ENCODE results near the gene NXT1. TPM values are rescaled to one million over a fixed set of nuclear protein-coding genes. Genes with fewer than 3 reads are reported as not detected.

NXT1 gene
- total and polyA plus RNA-seq, 10 of the 15 experiments (the other 5 are each of a cell fraction or from before 2014, with no cell fraction given) = 10.2 to 66.7 (median 44.0) TPM

- TF ChIP-seq FOS (IDR thresholded peaks at IDR 0.05; ENCODE audit: borderline replicate concordance, extremely low read depth, insufficient read length) (no peak), ZBED1 (IDR thresholded peaks at IDR 0.05; ENCODE audit: borderline replicate concordance) (no peak), SIX5 (IDR thresholded peaks at IDR 0.05; ENCODE audit: low read depth, low read length, severe bottlenecking) (no peak), NFYA (IDR thresholded peaks at IDR 0.05; ENCODE audit: borderline replicate concordance, low read depth, low read length) (no peak), SRF (IDR thresholded peaks at IDR 0.05; ENCODE audit: low read depth in 2 of 2, low read length in 2 of 2) (no peak), PAX5 (IDR thresholded peaks at IDR 0.05; ENCODE audit: borderline replicate concordance, low read depth, low read length) (no peak), BCL3 (IDR thresholded peaks at IDR 0.05; ENCODE audit: borderline replicate concordance, insufficient read depth, low read depth, low read length, poor library complexity, severe bottlenecking) (no peak)
- TF ChIP-seq, protein P1, sequence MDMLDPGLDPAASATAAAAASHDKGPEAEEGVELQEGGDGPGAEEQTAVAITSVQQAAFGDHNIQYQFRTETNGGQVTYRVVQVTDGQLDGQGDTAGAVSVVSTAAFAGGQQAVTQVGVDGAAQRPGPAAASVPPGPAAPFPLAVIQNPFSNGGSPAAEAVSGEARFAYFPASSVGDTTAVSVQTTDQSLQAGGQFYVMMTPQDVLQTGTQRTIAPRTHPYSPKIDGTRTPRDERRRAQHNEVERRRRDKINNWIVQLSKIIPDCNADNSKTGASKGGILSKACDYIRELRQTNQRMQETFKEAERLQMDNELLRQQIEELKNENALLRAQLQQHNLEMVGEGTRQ (IDR thresholded peaks at IDR 0.05; ENCODE audit: borderline replicate concordance, low read depth, low read length) = no peak
- TF ChIP-seq, protein P2, sequence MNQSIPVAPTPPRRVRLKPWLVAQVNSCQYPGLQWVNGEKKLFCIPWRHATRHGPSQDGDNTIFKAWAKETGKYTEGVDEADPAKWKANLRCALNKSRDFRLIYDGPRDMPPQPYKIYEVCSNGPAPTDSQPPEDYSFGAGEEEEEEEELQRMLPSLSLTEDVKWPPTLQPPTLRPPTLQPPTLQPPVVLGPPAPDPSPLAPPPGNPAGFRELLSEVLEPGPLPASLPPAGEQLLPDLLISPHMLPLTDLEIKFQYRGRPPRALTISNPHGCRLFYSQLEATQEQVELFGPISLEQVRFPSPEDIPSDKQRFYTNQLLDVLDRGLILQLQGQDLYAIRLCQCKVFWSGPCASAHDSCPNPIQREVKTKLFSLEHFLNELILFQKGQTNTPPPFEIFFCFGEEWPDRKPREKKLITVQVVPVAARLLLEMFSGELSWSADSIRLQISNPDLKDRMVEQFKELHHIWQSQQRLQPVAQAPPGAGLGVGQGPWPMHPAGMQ (IDR thresholded peaks at IDR 0.05; ENCODE audit: borderline replicate concordance) = no peak
- TF ChIP-seq, protein P3, sequence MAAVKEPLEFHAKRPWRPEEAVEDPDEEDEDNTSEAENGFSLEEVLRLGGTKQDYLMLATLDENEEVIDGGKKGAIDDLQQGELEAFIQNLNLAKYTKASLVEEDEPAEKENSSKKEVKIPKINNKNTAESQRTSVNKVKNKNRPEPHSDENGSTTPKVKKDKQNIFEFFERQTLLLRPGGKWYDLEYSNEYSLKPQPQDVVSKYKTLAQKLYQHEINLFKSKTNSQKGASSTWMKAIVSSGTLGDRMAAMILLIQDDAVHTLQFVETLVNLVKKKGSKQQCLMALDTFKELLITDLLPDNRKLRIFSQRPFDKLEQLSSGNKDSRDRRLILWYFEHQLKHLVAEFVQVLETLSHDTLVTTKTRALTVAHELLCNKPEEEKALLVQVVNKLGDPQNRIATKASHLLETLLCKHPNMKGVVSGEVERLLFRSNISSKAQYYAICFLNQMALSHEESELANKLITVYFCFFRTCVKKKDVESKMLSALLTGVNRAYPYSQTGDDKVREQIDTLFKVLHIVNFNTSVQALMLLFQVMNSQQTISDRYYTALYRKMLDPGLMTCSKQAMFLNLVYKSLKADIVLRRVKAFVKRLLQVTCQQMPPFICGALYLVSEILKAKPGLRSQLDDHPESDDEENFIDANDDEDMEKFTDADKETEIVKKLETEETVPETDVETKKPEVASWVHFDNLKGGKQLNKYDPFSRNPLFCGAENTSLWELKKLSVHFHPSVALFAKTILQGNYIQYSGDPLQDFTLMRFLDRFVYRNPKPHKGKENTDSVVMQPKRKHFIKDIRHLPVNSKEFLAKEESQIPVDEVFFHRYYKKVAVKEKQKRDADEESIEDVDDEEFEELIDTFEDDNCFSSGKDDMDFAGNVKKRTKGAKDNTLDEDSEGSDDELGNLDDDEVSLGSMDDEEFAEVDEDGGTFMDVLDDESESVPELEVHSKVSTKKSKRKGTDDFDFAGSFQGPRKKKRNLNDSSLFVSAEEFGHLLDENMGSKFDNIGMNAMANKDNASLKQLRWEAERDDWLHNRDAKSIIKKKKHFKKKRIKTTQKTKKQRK (IDR thresholded peaks at IDR 0.05; ENCODE audit: low read depth, low read length) = no peak
- TF ChIP-seq, protein P4, sequence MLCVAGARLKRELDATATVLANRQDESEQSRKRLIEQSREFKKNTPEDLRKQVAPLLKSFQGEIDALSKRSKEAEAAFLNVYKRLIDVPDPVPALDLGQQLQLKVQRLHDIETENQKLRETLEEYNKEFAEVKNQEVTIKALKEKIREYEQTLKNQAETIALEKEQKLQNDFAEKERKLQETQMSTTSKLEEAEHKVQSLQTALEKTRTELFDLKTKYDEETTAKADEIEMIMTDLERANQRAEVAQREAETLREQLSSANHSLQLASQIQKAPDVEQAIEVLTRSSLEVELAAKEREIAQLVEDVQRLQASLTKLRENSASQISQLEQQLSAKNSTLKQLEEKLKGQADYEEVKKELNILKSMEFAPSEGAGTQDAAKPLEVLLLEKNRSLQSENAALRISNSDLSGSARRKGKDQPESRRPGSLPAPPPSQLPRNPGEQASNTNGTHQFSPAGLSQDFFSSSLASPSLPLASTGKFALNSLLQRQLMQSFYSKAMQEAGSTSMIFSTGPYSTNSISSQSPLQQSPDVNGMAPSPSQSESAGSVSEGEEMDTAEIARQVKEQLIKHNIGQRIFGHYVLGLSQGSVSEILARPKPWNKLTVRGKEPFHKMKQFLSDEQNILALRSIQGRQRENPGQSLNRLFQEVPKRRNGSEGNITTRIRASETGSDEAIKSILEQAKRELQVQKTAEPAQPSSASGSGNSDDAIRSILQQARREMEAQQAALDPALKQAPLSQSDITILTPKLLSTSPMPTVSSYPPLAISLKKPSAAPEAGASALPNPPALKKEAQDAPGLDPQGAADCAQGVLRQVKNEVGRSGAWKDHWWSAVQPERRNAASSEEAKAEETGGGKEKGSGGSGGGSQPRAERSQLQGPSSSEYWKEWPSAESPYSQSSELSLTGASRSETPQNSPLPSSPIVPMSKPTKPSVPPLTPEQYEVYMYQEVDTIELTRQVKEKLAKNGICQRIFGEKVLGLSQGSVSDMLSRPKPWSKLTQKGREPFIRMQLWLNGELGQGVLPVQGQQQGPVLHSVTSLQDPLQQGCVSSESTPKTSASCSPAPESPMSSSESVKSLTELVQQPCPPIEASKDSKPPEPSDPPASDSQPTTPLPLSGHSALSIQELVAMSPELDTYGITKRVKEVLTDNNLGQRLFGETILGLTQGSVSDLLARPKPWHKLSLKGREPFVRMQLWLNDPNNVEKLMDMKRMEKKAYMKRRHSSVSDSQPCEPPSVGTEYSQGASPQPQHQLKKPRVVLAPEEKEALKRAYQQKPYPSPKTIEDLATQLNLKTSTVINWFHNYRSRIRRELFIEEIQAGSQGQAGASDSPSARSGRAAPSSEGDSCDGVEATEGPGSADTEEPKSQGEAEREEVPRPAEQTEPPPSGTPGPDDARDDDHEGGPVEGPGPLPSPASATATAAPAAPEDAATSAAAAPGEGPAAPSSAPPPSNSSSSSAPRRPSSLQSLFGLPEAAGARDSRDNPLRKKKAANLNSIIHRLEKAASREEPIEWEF (IDR thresholded peaks at IDR 0.05; ENCODE audit: insufficient replicate concordance, low read depth, low read length) = no peak
- no peaks in the 10 kb centered on the region for H3K79me2 ChIP-seq (ENCODE audit: control insufficient read depth, insufficient read depth, low read length)
- ChIA-PET POLR2A (no interaction called here), RAD21 (ENCODE audit: unreplicated experiment) (no interaction called here), CTCF (no interaction called here), SMC1A (ENCODE audit: uncharacterized antibody, unreplicated experiment) (interaction anchor here (0.8 to 1.3 kb wide), 2 partner anchors 28 to 31 kb away, joined by 3 read pairs; no protein-coding TSS in a partner anchor)
- H3K36me3 ChIP-seq (ENCODE audit: control insufficient read depth in 2 of 2, insufficient read depth in 2 of 2, low read length in 1 of 2) = peaks cover 9 to 29% of the 10 kb centered on the region in 2 experiments
- H3K27me3 ChIP-seq (replicated peaks in 1 of 2; ENCODE audit: control insufficient read depth in 2 of 2, insufficient read depth in 2 of 2, low read length in 1 of 2) = no peaks in the 10 kb centered on the region
- H3K9me3 ChIP-seq (replicated peaks; ENCODE audit: control insufficient read depth, insufficient read depth, low read length) = no peaks in the 10 kb centered on the region
- no peak for FAIRE-seq
- no peak for DNase-seq (ENCODE audit: low read depth, low spot score)
- WGBS (ENCODE audit: insufficient coverage, insufficient replicate concordance, low lambda C conversion rate, missing lambda C conversion rate) = 41% methylated on average over 5 of the region's 5 CpGs
- no peak for ATAC-seq
- no TSS peak for BruUV-seq (replicated peaks)
- in situ Hi-C loops (cut with MboI) = no loop called here
- no peaks in the 10 kb centered on the region for H4K20me1 ChIP-seq (ENCODE audit: control insufficient read depth, insufficient read depth)
- no peak overlapping the region for H2AFZ ChIP-seq (ENCODE audit: control insufficient read depth, low read depth, low read length)
- H3K4me1 ChIP-seq (ENCODE audit: control insufficient read depth, insufficient read depth, low read length) = no peaks in the 10 kb centered on the region
- H3K4me3 ChIP-seq = no peak overlapping the region
- no peak overlapping the region for H3K9ac ChIP-seq (ENCODE audit: control insufficient read depth, insufficient read depth, low read length)
- H3K4me2 ChIP-seq (ENCODE audit: control insufficient read depth, insufficient read depth) = no peak overlapping the region
- no peak overlapping the region for H3K27ac ChIP-seq (ENCODE audit: control insufficient read depth, insufficient read depth)
- intact Hi-C loops (cut with micrococcal nuclease; ENCODE audit: unreplicated experiment) = no loop called here
These were observed 25.2 kb downstream of the NXT1 start for GRCh38 chr20:23375827-23376226.

All from GM12878 (cell line).